ENCODE data around the gene ANKDD1A.

The ANKDD1A gene

DNA sequence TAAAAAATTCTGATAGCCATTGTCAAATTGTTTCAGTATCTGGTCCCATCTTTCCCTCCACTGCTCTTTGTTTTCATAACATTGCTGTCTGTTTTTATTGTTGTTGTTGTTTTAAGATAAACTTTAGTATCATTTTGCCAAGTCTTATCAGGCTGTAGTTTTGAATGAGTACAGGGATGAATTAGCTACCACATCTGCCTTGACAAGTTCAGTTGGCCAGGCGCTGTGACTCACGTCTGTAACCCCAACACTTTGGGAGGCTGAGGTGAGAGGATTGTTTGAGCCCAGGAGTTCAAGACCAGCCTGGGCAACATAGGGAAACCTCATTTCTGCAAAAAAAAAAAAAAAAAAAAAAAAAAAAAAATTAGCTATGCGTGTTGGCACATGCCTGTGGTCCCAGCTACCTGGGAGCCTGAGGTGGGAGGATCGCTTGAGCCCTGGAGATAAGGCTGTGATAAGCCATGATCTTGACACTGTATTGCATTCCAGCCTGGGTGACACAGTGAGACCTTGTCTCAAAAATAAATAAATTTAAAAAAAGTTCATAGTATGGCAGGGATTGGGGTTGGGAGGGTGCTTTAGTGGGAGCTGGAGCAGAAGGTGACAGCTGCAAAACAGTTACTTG lies 8.3 kb upstream of the ANKDD1A start:
- Histone ChIP-seq H3K4me1 (ENCODE audit: insufficient read depth, insufficient read length) (peaks cover 4% of the 10 kb centered on the region), H3K36me3 (ENCODE audit: insufficient read depth, insufficient read length, low read length) (peaks cover 5% of the 10 kb centered on the region), H3K27me3 (ENCODE audit: insufficient read depth, insufficient read length) (no peaks in the 10 kb centered on the region), H3K9me3 (ENCODE audit: insufficient read depth, low read length) (peaks cover 35% of the 10 kb centered on the region), H3K9ac (ENCODE audit: insufficient read length, low read depth) (no peak overlapping the region), H3K4me3 (ENCODE audit: insufficient read length, low read depth) (no peak overlapping the region)
- no peak for TF ChIP-seq ZNF274 (IDR thresholded peaks at IDR 0.05; ENCODE audit: low read depth, low read length)
- DNase-seq (ENCODE audit: low read depth, low spot score) = no peak

DNA sequence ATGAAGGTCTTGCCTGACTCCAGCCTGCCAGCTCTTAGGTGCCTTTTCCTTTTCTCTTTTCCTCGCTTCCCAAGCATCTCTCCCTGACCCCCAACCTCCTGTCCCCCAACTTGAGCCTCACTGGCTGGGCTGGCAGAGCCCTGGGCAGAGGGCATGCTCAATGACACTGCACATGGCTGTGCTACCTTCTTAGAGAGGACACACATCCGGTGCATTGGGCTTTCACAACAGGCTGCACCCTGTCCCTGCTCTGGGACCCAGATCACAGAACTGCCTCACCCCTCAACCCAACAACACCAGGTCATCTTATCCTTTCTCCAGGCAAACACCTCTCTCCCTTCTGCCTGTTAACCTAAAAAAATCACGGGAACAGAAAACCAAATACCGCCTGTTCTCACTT lies 7.5 kb upstream of the ANKDD1A start:
- TF ChIP-seq YY1 (IDR thresholded peaks at IDR 0.05; ENCODE audit: insufficient read depth, insufficient read length) (no peak), ZNF274 (IDR thresholded peaks at IDR 0.05; ENCODE audit: low read depth, low read length) (no peak), SUZ12 (IDR thresholded peaks at IDR 0.05; ENCODE audit: extremely low read depth, insufficient read depth, insufficient read length) (no peak)
- no peak for DNase-seq (ENCODE audit: low read depth, low spot score)
- H3K27me3 ChIP-seq (ENCODE audit: insufficient read depth, insufficient read length) = no peaks in the 10 kb centered on the region
- peaks cover 5% of the 10 kb centered on the region for H3K36me3 ChIP-seq (ENCODE audit: insufficient read depth, insufficient read length, low read length)
- H3K4me1 ChIP-seq (ENCODE audit: insufficient read depth, insufficient read length) = peaks cover 3% of the 10 kb centered on the region
- peaks cover 35% of the 10 kb centered on the region for H3K9me3 ChIP-seq (ENCODE audit: insufficient read depth, low read length)
- H3K9ac ChIP-seq (ENCODE audit: insufficient read length, low read depth) = peak overlapping the region; percentile 32
- peak overlapping the region; percentile 0 for H3K4me3 ChIP-seq (ENCODE audit: insufficient read length, low read depth)

DNA sequence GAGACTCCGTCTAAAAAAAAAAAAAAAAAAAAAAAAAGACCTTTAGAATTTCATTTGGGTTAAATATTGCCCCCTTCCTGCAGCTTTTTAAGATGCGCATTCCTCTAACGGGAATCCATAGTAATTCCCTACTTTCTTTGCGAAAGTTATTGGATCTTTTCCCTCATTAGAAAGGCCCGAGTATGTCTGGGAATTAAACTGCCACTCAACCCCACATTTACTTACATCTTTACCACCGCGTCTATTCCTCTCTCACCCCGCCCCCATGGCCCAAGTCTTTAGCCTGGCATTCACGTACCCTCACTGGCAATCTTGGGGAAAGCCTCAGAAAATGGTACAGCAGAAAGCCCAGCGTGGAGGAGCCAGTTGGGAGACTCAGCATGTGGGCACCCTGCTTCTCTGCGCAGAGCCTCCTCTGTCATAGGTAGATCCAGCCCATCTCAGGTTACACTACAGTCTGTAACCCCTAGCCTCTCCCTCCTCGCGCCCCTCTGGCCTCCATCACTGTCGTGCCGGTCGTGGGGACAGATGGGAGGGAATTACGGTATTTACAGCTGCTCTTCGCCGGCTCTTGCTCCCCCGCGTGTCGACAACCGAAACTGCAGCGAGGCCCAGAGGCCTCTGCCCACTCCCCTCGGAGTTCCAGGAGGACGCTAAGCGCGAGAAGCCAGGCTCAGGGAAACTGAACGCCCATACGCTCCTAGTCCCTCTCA lies 6.4 kb upstream of the ANKDD1A start:
- peak overlapping the region; percentile 54 for H3K9ac ChIP-seq (ENCODE audit: insufficient read length, low read depth)
- TF ChIP-seq SUZ12 (IDR thresholded peaks at IDR 0.05; ENCODE audit: extremely low read depth, insufficient read depth, insufficient read length) (no peak), YY1 (IDR thresholded peaks at IDR 0.05; ENCODE audit: insufficient read depth, insufficient read length) (peak; percentile 53), ZNF274 (IDR thresholded peaks at IDR 0.05; ENCODE audit: low read depth, low read length) (no peak)
- peaks cover 34% of the 10 kb centered on the region for H3K9me3 ChIP-seq (ENCODE audit: insufficient read depth, low read length)
- H3K36me3 ChIP-seq (ENCODE audit: insufficient read depth, insufficient read length, low read length) = peaks cover 5% of the 10 kb centered on the region
- peak; percentile 93 for DNase-seq (ENCODE audit: low read depth, low spot score)
- H3K27me3 ChIP-seq (ENCODE audit: insufficient read depth, insufficient read length) = peaks cover 8% of the 10 kb centered on the region
- peak overlapping the region; percentile 44 for H3K4me3 ChIP-seq (ENCODE audit: insufficient read length, low read depth)
- H3K4me1 ChIP-seq (ENCODE audit: insufficient read depth, insufficient read length) = peaks cover 3% of the 10 kb centered on the region

DNA sequence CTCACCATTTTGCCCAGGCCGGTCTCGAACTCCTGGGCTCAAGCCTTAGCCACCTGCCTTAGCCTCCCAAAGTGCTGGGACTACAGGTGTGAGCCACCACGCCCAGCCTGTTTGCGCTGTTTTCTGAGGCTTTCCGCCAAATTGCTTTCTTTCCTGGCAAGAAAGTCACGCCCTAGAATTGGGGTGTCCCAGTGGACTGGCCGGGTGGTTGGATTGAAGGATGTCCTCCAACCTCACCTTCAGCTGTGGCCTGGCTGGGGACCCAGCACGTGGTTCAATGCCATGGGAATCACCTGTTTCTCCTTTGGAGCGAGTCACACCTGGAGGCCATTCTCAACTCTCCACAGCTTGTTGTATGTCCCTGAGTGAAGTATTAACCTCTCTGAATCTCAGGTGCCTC lies 5.8 kb upstream of the ANKDD1A start:
- H3K36me3 ChIP-seq (ENCODE audit: insufficient read depth, insufficient read length, low read length) = peaks cover 1% of the 10 kb centered on the region
- no peak for TF ChIP-seq SUZ12 (IDR thresholded peaks at IDR 0.05; ENCODE audit: extremely low read depth, insufficient read depth, insufficient read length)
- TF ChIP-seq YY1 (IDR thresholded peaks at IDR 0.05; ENCODE audit: insufficient read depth, insufficient read length) = no peak
- TF ChIP-seq ZNF274 (IDR thresholded peaks at IDR 0.05; ENCODE audit: low read depth, low read length) = no peak
- no peak overlapping the region for H3K4me3 ChIP-seq (ENCODE audit: insufficient read length, low read depth)
- H3K27me3 ChIP-seq (ENCODE audit: insufficient read depth, insufficient read length) = peaks cover 14% of the 10 kb centered on the region
- DNase-seq (ENCODE audit: low read depth, low spot score) = no peak
- peak overlapping the region; percentile 54 for H3K9ac ChIP-seq (ENCODE audit: insufficient read length, low read depth)
- peaks cover 3% of the 10 kb centered on the region for H3K4me1 ChIP-seq (ENCODE audit: insufficient read depth, insufficient read length)
- peaks cover 28% of the 10 kb centered on the region for H3K9me3 ChIP-seq (ENCODE audit: insufficient read depth, low read length)

- H3K4me1 ChIP-seq (ENCODE audit: insufficient read depth, insufficient read length) = peaks cover 3% of the 10 kb centered on the region
- H3K9ac ChIP-seq (ENCODE audit: insufficient read length, low read depth) = no peak overlapping the region
- H3K27me3 ChIP-seq (ENCODE audit: insufficient read depth, insufficient read length) = peaks cover 19% of the 10 kb centered on the region
- TF ChIP-seq ZNF274 (IDR thresholded peaks at IDR 0.05; ENCODE audit: low read depth, low read length) (no peak), YY1 (IDR thresholded peaks at IDR 0.05; ENCODE audit: insufficient read depth, insufficient read length) (no peak), SUZ12 (IDR thresholded peaks at IDR 0.05; ENCODE audit: extremely low read depth, insufficient read depth, insufficient read length) (no peak)
- H3K36me3 ChIP-seq (ENCODE audit: insufficient read depth, insufficient read length, low read length) = no peaks in the 10 kb centered on the region
- H3K4me3 ChIP-seq (ENCODE audit: insufficient read length, low read depth) = no peak overlapping the region
- no peak for DNase-seq (ENCODE audit: low read depth, low spot score)
- H3K9me3 ChIP-seq (ENCODE audit: insufficient read depth, low read length) = peaks cover 23% of the 10 kb centered on the region
Measured at GRCh38 chr15:64906402-64906801, 5.3 kb upstream of the ANKDD1A start.

DNA sequence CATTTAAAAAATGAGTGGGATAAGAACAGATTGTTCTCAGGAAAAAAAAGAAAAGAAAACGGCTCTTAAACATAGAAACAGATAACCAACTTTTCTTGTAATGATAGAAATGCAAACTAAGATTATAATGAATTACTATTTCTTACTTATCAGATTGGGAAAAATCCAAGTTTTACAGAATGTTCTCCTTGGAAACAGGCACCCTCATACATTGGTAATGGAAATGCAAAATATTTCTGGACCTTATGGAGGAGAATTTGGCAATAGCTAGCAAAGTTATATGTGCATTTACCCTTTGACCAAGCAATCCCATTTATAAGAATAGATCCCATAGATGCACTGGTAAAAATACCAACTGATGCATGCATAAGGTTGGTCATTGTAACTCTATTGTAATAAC lies 3.7 kb upstream of the ANKDD1A start:
- Histone ChIP-seq H3K4me1 (ENCODE audit: insufficient read depth, insufficient read length) (peaks cover 7% of the 10 kb centered on the region), H3K36me3 (ENCODE audit: insufficient read depth, insufficient read length, low read length) (no peaks in the 10 kb centered on the region), H3K27me3 (ENCODE audit: insufficient read depth, insufficient read length) (peaks cover 33% of the 10 kb centered on the region), H3K4me3 (ENCODE audit: insufficient read length, low read depth) (no peak overlapping the region), H3K9ac (ENCODE audit: insufficient read length, low read depth) (no peak overlapping the region), H3K9me3 (ENCODE audit: insufficient read depth, low read length) (peaks cover 15% of the 10 kb centered on the region; the same call in 1 of the 2 replicates)
- no peak for TF ChIP-seq ZNF274 (IDR thresholded peaks at IDR 0.05; ENCODE audit: low read depth, low read length)
- no peak for TF ChIP-seq YY1 (IDR thresholded peaks at IDR 0.05; ENCODE audit: insufficient read depth, insufficient read length)
- no peak for TF ChIP-seq SUZ12 (IDR thresholded peaks at IDR 0.05; ENCODE audit: extremely low read depth, insufficient read depth, insufficient read length)
- DNase-seq (ENCODE audit: low read depth, low spot score) = no peak

DNA sequence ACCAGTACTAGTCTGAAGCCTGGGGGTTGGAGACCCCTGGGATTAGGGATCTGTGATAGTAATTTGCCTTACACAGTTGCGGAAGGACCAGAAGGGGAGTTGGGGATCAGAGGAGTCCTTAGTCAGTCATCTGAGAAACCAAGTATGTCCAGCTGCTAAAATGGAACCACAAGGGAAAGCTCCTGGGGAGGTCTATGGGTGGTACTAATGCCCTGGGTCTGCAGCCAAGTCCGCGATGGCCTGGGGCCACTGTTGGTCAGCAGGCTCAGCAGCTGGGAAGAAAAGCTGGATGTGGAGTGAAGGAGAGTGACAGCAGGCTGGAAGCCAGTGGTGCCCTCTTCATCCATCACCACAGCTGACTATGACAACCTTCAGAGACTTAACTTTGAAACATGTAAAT lies 2.2 kb upstream of the ANKDD1A start:
- peaks cover 7% of the 10 kb centered on the region for H3K4me1 ChIP-seq (ENCODE audit: insufficient read depth, insufficient read length)
- TF ChIP-seq YY1 (IDR thresholded peaks at IDR 0.05; ENCODE audit: insufficient read depth, insufficient read length) = no peak
- no peak for TF ChIP-seq SUZ12 (IDR thresholded peaks at IDR 0.05; ENCODE audit: extremely low read depth, insufficient read depth, insufficient read length)
- no peak for TF ChIP-seq ZNF274 (IDR thresholded peaks at IDR 0.05; ENCODE audit: low read depth, low read length)
- H3K9me3 ChIP-seq (ENCODE audit: insufficient read depth, low read length) = peaks cover 15% of the 10 kb centered on the region; the same call in 1 of the 2 replicates
- H3K9ac ChIP-seq (ENCODE audit: insufficient read length, low read depth) = no peak overlapping the region
- no peak overlapping the region for H3K4me3 ChIP-seq (ENCODE audit: insufficient read length, low read depth)
- no peak for DNase-seq (ENCODE audit: low read depth, low spot score)
- H3K27me3 ChIP-seq (ENCODE audit: insufficient read depth, insufficient read length) = peaks cover 38% of the 10 kb centered on the region
- no peaks in the 10 kb centered on the region for H3K36me3 ChIP-seq (ENCODE audit: insufficient read depth, insufficient read length, low read length)

Measured in NT2/D1 (cell line).